Body of pancreas (tissue), 4 donors: ENCODE results near the gene POC1A.

ENCODE experiments used
- POLR2A ChIP-seq, 3 donors: fragments of 450-650 bp; IDR thresholded peaks; one replicate each; pipeline ENCODE4 v1.6.1; 2016; ENCODE audit warnings: antibody characterized with exemption in 3 of 3, mild to moderate bottlenecking in 2 of 3
- TF ChIP-seq, protein P1 (sequence below), 7 experiments: fragments of 450-650 bp in 4 of 7; fragments of 200-600 bp in 3 of 7; sonication (generic) in 3 of 7; IDR thresholded peaks; one replicate each; pipeline ENCODE4 v1.5.1; 2016 to 2019; ENCODE audit warnings: antibody characterized with exemption in 7 of 7

DNA sequence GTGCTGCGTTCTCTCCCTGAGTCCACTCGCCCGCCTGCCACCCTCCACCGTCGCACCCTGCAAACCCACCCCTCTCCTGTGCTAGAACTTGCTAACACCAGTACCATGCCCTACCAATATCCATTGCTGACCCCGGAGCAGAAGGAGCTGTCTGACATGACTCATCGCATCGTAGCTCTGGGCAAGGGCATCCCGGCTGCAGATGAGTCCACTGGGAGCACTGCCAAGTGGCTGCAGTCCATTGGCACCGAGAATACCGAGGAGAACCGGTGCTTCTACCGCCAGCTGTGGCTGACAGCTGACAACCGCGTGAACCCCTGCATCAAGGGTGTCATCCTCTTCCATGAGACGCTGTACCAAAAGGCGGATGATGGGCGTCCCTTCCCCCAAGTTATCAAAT, 38.8 kb upstream of the POC1A start:
- TF ChIP-seq, protein P1, sequence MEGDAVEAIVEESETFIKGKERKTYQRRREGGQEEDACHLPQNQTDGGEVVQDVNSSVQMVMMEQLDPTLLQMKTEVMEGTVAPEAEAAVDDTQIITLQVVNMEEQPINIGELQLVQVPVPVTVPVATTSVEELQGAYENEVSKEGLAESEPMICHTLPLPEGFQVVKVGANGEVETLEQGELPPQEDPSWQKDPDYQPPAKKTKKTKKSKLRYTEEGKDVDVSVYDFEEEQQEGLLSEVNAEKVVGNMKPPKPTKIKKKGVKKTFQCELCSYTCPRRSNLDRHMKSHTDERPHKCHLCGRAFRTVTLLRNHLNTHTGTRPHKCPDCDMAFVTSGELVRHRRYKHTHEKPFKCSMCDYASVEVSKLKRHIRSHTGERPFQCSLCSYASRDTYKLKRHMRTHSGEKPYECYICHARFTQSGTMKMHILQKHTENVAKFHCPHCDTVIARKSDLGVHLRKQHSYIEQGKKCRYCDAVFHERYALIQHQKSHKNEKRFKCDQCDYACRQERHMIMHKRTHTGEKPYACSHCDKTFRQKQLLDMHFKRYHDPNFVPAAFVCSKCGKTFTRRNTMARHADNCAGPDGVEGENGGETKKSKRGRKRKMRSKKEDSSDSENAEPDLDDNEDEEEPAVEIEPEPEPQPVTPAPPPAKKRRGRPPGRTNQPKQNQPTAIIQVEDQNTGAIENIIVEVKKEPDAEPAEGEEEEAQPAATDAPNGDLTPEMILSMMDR (IDR thresholded peaks at IDR 0.05) = no peak
- TF ChIP-seq POLR2A (IDR thresholded peaks at IDR 0.05) = no peak
